Tibial nerve (tissue), 3 donors: ENCODE measurements around the gene ANXA2.

Experiments used
- CTCF ChIP-seq, 5 experiments: fragments of 200-600 bp in 3 of 5; fragments of 450-650 bp in 2 of 5; sonication (generic) in 3 of 5; IDR thresholded peaks; one replicate each; pipeline ENCODE4 v1.5.1; 2016 to 2019; ENCODE audit warnings: antibody characterized with exemption in 5 of 5, mild to moderate bottlenecking in 3 of 5, moderate library complexity in 2 of 5
- POLR2A ChIP-seq, 2 donors: fragments of 450-650 bp; IDR thresholded peaks; one replicate each; pipeline ENCODE4 v1.6.1; 2017; ENCODE audit warnings: antibody characterized with exemption in 2 of 2, mild to moderate bottlenecking in 2 of 2, moderate library complexity in 2 of 2

- peak in 4 of 5 experiments; percentile 53 to 63 (median 59) for TF ChIP-seq CTCF (IDR thresholded peaks at IDR 0.05)
- TF ChIP-seq POLR2A (IDR thresholded peaks at IDR 0.05): no peak
These were observed 46.6 kb upstream of the ANXA2 start for GRCh38 chr15:60444289-60444912.
